GM21381 (cell line): ENCODE measurements around the gene PI4KA.
"Not testable (repeated sequence)": the region's sequence is repeated elsewhere in the genome, so short reads cannot be mapped to it uniquely, and the experiment has no call there.

Source experiments
- ATAC-seq: cut with Tn5 transposase; IDR thresholded peaks from one replicate; pipeline ENCODE4 v1.9.1; 2021; ENCODE audit warnings: mild to moderate bottlenecking, moderate library complexity; ENCODE audit not compliant: unreplicated experiment

Gene PI4KA

GRCh38 chr22:20702175-20702545 is 156.5 kb downstream of the PI4KA start:
- peak; percentile 15 for ATAC-seq

DNA sequence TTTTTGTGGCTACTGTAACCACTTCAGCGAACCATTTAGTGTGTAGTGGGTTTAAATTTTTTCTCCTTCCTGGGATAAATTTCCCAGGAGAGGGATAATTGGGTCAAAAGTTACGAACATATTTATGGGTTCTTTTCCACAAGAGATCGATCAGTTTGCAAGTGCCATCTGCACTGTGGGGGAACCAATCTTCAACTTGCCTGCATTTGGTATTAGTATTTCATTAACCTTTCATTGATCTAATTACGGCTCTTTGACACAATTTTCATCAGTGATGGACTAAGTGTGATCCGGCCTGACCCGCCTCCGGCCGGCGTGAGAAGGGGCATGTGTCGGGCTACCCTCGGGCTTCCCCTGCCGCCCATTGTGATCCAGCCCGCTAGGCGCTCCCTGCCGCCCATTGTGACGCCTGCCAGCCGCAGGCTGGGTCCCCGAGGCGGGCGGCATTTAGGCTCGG is 156.9 kb downstream of the PI4KA start:
- peak; percentile 5 for ATAC-seq

DNA sequence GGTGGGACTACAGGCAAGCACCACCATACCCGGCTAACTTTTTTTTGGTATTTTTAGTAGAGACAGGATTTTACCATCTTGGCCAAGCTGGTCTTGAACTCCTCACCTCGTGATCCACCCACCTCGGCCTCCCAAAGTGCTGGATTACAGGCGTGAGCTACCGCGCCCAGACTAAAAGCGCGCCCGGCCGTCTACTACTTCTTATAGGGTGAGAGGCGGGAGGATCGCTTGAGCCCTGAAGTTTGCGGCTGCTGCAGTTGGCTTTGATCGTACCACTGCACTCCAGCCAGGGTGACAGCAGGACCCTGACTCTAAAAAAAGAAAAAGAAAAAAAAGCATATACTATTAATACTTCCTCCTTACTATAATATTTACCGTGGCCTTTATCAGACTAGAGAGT is 158.3 kb downstream of the PI4KA start:
- not testable (repeated sequence) for ATAC-seq

- ATAC-seq, result not testable (repeated sequence)
These were observed 158.8 kb downstream of the PI4KA start for GRCh38 chr22:20699856-20700255.

GRCh38 chr22:20697481-20698113 is 161.0 kb downstream of the PI4KA start:
- ATAC-seq, result not testable (repeated sequence)

GRCh38 chr22:20696056-20696455 is 162.6 kb downstream of the PI4KA start:
- not testable (repeated sequence) for ATAC-seq

GRCh38 chr22:20695205-20695604 is 163.4 kb downstream of the PI4KA start:
- ATAC-seq, result not testable (repeated sequence)

DNA sequence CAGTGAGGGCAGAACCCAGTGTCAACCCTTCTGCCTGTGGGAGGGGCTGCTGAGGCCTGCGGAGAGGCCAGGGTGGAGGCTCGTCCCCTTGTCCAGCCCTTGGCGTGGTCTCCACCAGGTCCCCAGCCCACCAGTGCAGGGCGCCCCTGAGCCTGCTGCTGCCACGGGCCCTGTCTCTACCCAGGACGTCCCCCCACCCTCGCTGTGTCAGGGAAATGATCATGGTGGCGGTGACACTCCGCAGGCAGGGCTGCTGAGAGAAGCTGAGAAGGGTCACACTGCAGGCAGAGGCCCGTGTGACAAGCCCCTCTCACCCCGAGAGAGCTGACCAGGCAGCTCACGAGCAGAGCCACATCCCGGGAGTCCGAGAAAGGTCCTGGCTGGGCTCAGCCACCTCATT is 164.4 kb downstream of the PI4KA start:
- not testable (repeated sequence) for ATAC-seq

GRCh38 chr22:20692926-20693325 is 165.7 kb downstream of the PI4KA start:
- ATAC-seq, result not testable (repeated sequence)

DNA sequence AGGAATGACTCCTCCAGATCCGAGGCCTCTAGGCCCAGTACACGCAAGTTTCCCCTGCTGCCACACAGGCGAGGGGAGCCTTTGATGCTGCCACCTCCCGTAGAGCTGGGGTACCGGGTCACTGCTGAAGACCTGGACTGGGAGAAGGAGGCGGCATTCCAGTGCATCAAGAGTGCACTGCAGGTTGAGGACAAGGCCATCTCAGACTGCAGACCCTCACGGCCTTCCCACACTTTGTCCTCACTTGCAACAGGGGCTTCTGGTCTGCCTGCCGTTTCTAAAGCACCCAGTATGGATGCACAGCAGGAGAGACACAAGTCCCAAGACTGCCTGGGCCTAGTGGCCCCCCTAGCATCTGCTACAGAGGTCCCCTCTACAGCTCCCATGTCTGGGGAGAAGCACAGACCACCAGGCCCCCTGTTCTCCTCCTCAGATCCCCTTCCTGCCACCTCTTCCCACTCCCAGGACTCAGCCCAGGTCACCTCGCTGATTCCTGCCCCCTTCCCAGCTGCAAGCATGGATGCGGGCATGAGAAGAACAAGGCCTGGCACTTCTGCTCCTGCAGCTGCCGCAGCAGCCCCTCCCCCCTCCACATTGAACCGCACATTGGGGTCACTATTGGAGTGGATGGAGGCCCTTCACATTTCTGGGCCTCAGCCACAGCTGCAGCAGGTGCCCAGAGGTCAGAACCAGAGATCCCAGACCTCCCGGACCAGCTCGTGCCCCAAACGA is 167.9 kb downstream of the PI4KA start:
- ATAC-seq, result not testable (repeated sequence)

DNA sequence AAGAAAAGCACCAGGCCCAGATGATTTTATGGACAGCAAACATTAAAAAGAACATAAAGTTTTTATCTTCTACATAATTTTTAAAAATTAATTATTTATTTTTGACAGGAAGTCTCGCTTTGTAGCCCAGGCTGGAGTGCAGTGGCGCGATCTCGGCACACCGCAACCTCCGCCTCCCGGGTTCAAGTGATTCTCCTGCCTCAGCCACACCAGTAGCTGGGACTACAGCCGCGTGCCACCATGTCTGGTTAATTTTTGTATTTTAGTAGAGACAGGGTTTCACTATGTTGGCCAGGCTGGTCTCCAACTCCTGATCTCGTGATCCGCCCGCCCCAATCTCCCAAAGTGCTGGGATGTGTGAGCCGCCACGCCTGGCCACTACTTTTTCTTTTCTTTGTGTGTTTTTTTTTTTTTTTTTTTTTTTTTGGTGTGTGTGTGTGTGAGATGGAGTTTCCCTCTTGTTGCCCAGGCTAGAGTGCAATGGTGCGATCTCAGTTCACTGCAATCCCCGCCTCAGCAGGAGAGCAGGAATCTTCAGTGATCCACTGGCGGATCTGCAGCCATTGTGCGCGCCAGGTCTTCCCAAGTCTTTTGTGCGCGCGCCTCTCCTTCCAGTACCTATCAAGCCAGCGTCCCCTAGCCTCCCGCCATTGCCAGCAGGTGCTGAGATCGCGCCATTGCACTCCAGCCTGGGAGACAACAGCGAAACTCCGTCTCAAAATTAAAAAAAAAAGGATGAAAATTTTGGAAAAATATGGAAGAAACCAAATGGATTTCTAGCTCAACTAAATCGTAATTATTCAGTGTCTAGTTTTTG is 171.0 kb downstream of the PI4KA start:
- not testable (repeated sequence) for ATAC-seq

DNA sequence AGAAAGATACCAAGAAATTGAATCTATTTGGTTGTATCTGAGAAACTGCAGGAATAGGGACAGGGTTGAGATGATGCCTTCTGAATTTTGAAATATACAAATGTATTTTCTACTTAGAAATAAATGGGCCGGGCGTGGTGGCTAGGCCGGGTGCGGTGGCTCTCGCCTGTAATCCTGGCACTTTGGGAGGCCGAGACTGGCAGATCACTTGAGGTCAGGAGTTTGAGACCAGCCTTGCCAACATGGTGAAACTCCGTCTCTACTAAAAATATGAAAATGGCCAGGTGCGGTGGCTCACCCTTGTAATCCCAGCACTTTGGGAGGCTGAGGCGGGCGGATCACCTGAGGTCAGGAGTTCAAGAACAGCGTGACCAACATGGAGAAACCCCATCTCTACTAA is 172.8 kb downstream of the PI4KA start:
- ATAC-seq, result not testable (repeated sequence)

GRCh38 chr22:20678792-20679435 is 179.7 kb downstream of the PI4KA start:
- ATAC-seq, result not testable (repeated sequence)

GRCh38 chr22:20677684-20678242 is 180.8 kb downstream of the PI4KA start:
- no peak for ATAC-seq

- not testable (repeated sequence) for ATAC-seq
These were observed 183.0 kb downstream of the PI4KA start for GRCh38 chr22:20675613-20676012.

DNA sequence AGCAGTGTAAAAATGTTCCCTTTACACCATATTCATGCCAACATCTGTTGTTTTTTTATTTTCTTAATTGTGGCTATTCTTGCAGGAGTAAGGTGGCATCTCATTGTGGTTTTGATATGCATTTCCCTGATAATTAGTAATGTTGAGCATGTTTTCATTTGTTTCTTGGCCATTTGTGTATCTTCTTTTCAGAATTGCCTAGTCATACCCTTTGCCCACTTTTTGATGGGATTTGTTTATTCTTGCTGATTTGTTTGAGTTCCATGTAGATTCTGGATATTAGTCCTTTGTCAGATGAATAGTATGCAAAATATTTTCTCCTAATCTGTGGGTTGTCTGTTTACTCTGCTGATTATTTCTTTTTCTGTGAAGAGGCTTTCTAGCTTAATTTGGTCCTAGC is 183.6 kb downstream of the PI4KA start:
- ATAC-seq, result no peak

- ATAC-seq, result no peak
These were observed 185.1 kb downstream of the PI4KA start for GRCh38 chr22:20673295-20674195.

- no peak for ATAC-seq
These were observed 185.9 kb downstream of the PI4KA start for GRCh38 chr22:20672732-20673131.

GRCh38 chr22:20672082-20672424 is 186.6 kb downstream of the PI4KA start:
- ATAC-seq, result no peak
